NCI-H1092 treated with DMSO at 0.1 percent for 48 hours (cell line): ENCODE data around the gene CNTNAP3.
"Not testable (repeated sequence)": the region's sequence is repeated elsewhere in the genome, so short reads cannot be mapped to it uniquely, and the experiment has no call there.

Source experiments
- DNase-seq: peaks from one replicate; lab custom pipeline; 2025; lab: John Stamatoyannopoulos, UW

The CNTNAP3 gene

DNA sequence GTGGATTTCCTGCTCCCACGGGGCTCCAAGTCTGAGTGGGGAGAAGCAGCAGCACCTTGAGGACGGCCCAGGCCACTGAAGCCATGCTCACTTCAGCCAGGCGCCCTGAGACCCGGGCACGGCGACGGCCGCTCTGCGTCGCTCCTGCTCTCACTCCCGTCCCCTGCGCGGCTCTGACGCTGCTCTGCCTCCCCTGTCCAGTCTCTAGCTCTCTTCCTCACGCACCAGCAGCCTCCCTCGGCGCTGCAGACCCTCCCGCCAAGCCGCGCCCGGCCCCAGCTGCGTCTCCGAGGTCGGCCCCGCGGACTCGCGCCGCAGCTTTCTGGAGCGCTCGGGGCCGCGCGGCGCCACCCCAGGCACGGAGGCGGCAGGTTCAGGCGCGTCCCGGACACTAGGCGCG is at the start of gene CNTNAP3:
Gene CNTNAP3, minus strand, starts transcription at position 188 of the 400 bp plus-strand sequence. Its CDS starts 103 bp downstream, at position 85.
- not testable (repeated sequence) for DNase-seq

DNA sequence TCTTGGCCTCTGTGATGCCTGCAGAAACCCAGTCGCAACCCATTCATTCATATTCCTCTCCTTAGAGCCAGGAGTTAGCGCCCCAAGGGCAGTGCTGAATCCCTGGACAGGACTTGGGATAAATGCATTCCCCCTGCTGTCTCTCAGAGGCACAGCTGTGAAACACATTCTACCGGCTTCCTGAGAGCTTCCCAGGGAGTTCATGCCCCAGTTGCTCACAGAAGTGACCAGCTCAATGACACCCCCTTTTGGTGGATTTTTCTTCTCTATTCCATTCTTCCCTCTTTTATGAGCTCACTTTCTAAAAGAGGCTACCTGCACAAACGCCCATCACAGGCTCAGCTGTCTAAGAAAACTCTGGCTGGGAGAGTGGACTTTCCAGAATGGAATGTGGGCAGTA is 8.0 kb downstream of the CNTNAP3 start:
- not testable (repeated sequence) for DNase-seq

DNA sequence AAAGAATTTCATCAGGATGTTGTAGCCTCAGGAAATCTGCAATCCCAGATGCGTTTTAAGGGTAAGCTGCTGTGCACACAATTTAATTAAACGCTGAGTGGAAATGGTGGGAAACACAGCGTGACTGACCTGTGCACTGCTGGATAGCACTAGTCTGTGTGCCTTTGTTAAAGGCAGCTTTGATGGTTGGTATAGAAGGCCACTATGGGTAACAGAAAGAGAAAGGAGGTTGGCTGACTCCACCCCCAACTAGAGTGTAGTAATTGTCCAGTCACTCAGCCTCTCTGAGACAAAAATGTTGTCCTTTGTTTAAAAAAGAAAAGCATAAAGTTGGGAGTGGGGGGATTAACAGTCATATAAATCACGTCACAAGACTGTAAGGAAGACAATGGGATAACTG is 45.5 kb downstream of the CNTNAP3 start:
- not testable (repeated sequence) for DNase-seq

DNA sequence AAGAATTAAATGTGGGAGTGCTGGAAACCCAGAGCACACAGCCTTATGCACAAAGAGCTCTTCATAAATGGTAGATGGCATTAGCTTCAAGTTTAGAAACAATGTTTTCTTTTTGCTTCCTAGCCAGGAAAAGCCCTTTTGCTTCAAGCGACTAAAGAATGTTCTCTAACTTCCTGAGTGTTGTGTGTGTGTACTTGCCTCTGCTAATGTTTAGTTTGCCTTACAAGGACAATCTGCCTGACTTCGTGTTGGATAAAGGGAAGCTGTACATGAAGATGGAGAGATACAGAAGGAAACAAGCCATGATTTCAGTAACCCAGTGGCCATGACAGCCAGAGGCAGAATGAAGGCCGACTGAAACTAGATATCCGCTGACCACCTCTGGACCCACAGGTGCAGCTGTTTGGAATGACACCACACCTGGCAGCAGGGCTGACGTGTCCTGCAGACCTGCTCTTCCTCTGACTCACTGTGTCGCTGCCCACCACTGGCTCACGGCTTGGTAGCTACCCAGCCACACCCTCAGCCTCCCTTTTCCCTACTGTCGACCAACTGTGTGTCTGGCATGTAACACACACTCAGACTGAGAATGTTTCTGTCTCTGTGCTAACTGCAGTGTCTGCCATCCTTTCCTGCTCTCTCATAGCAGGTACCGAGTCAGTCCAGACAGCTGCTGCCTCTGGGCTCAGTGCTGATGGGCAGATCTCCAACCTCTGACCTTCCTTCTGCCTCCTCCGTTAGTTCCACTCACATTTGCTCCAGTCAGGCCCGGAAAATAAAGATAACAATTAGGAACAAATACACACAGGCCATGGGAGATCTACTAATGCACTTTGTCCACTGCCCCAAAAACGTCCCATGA is 55.6 kb downstream of the CNTNAP3 start:
- DNase-seq, result not testable (repeated sequence)

DNA sequence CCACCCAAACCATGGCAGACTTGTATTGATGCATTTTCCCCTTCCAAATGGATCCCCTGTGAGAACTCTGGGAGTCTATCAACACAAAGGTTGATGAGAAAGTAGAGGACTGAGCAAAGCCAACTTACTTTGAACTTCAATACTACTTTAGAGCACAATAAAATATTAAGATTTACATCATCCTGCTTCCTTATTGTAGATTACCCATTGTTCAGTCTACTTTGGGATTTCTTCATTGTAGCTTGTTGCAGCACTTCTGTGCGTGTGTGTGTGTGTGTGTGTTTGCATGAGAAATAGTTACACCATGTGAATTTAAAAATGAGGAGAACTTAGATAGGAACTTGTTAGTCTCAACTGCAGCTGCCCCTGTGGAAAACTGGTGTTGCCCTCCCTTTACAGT is 72.0 kb downstream of the CNTNAP3 start:
- DNase-seq, result not testable (repeated sequence)

DNA sequence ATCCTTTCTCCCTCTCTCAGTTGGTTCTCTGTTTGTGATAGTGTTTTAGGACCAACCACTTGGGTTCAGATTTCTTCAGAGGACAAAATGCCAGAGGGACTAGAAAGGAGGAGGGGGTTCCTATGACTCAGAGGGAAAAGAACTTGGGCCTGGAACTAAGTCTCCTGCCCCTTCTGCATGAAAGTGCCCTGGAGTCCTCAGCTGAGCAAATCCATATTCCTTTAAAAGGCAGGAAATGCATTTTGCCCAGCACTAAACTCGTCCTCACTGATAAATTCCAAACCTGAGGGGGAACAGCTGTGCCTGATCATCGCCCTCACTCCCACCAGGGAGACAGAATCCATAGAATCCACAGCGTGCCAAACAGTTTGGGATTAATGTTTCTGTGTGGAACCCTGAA is 78.2 kb downstream of the CNTNAP3 start:
- DNase-seq, result not testable (repeated sequence)

DNA sequence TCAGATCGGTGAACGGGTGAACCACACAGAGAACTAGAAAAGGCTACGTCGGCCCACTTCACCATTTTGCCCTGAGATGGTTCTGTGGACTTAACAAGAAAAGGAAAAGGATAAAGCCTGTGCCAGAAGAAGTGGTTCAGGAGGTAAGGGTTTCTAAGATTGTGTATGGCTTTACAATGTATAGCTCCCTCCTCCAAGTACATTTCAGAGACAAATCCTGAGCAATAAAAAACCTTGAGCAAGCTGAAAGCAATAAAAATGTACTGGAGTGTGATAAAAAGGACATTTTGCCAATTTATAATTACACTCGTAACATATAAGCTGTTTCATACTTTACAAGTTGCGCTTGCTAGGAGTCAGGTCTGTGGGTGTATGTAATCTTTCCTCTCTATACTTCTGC is 81.3 kb downstream of the CNTNAP3 start:
- not testable (repeated sequence) for DNase-seq

DNA sequence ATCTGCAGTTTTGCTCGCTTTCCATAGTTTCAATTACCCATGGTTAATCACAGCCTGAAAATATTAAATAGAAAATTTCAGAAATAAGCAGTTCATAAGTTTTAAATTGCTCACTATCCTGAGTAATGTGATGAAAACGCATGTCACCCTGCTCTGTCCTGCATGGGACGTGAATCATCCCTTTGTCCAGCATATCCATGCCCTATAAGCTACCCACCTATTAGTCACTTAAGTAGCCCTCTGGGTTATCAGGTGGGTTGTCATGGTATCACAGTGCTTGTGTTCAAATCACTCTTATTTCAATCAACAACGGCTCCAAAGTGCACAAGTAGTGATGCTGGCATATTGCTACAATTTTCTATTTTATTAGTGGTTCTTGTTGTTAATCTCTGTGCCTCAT is 82.1 kb downstream of the CNTNAP3 start:
- DNase-seq, result not testable (repeated sequence)

DNA sequence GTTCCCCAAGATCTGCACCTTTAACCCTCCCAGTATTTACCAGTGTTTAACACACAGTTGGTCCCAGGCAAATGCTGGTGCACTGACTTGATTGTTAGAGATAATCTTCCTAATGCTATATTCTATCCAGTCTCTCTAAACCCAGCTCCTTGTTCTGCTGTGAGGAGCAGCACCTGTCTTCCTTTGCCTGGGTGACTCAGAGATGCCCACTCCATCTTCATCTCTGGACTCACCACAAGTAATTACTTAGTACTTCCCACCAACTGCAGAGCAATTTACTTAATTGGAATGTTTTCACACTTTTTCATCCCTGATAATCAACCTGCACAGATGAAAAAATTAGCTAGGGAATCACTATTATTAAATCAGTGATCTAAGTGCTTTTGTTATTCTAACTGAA is 87.6 kb downstream of the CNTNAP3 start:
- not testable (repeated sequence) for DNase-seq

DNA sequence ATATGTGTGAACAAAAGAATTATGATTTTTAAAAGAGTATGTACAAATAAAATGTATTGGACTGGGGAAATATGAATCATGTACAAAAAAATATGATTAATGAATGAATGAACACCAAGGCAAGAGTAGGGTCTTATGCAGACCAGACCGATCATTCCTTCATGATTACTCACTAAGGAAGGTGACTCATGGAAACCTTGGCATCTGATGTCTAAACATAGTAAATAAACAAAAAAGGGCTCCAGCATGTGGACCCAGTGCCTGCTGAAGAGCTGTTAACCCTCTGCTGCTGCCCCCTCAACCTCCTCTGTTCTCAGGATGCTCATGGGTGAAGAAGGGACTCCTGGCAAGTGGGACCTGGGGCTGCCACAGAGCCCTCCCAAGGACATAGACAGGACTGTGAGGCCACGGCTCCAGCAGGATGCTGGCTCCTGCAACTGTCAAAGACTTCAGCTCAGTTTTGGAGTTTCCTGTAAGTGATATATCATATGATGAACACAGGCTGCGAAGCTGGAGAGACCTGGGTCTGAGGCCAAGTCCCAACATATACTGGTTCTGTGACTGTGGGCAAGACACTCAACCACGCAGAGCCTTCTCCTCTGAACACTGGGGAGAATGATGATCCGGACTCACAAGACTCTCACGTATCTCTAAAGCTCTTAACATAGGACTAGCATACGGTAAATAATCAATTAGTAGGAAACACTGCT is 89.8 kb downstream of the CNTNAP3 start:
- not testable (repeated sequence) for DNase-seq

DNA sequence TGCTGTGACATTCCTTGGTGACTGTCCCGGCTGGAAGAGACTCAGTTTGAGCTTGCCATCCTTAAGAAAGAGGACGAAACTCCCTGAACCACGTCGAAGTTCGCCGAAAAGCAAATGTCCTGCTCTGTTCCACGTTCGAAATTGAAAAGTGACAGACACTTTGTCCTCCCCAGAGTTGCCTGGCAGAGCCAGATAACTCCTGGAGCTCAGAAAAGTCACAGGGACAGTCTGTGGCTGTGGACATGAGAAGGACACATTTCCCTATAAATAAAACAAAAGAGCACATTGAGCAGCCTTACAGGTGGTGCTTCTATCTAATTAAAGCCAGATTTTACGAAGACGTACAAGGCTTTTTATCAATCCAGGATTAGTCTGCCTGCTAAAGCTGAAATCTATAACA is 116.6 kb downstream of the CNTNAP3 start:
- DNase-seq, result not testable (repeated sequence)

DNA sequence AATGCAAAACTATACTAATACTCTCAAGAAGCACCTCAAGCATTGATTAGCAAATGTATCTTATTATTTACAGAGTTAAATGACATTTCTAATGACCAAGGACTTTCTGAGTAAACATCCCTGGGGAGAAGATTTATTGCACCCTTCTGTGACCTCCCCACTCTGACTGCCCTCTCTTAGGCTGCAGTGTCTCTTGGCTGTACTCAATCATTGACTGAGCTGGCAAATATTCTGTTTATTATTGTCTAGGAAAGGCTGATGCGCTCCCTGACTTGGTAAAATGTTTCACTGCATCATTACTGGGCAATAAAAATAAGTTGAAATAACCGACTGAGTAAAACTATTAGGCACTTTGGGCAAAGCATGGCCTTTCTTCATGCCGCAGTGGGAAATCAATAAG is 130.3 kb downstream of the CNTNAP3 start:
- not testable (repeated sequence) for DNase-seq

DNA sequence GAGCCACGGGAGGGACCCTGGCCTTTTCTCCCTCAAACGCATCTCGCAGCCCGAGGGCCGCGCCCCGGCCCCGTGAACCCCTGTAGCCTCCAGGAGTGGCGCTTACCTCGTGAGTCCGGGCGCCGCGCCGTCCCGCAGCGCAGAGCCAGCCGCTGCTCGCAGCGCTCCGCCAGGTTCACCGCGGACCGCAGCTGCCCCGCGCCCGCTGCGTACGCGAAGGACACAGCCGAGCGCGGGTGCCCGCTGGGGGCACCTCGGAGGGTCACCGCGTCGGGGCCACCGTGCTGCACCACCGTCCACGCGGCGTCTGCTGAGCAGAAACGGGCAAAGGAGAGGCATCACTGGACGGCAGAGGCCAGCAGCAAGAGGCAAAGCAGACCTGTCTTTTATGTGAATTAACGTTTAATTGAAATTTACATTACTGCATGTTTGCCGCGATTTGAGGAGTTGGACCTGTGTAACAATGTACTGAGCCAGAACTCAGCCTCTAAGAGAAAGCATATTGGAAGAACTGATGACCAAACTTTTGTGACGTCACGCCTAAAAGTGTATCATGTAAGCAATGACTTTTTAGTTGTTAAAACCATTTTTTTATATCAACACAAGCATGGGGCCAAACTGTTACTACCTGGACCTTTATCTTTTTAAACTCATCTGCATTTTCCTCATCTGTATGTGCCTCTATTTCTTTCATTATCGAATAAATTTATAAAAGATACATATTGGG is 155.0 kb downstream of the CNTNAP3 start:
- not testable (repeated sequence) for DNase-seq

DNA sequence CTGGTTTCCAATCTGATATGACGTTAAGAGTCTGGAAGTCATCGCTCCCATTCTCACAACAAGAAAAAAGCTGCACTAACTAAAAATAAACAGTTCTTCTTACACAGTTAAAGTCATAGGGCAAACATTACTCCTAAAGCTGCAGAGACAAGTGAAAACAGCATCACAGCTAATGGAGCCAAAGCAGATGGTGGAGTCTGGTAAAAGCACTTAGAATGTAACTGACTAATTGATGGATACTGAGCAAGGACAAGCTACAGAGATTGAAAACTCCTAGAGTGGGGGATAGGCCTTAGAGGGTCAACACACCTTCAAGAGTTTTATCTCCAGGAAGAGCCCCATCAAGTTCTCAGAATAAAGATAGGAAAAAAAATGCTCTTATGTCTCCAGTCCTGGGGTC is 166.6 kb downstream of the CNTNAP3 start:
- not testable (repeated sequence) for DNase-seq

DNA sequence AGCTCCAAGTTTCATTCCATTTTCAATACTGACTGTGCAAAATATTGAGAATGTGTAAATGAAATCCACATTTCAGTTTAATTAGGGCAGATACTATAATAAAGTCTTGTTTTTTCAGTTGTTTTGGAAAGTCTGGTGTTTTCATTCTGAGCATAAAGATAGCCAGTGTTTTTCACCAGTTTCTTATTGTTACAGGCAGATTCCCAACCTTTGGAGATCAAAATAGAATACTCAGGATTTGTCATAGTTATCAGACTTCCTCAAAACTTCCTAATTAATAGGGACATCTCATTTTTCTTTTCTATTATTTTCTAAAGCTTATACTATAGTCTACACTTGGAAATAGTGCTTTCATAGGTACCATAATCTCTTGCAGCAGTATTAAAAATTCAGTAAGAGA is 176.2 kb downstream of the CNTNAP3 start:
- not testable (repeated sequence) for DNase-seq

DNA sequence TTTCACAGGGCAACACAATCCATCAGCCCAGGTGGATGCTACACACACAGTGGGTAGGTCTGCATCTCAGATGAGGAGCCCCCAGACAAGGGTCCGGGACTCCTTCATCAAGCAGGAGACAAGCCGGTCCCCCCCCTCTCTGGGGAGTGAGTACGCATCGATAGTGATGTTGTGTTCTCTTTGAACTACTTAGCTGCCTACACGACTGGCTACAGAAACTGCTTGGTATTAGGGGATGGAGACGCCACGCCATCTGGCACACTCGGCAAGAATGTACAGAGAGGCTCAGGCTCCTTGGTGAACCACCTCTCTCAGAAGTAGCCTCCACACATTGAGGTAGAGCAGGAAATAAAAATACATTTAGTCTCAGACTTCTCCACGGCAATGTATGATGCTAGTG is 179.8 kb downstream of the CNTNAP3 start:
- DNase-seq, result no peak

DNA sequence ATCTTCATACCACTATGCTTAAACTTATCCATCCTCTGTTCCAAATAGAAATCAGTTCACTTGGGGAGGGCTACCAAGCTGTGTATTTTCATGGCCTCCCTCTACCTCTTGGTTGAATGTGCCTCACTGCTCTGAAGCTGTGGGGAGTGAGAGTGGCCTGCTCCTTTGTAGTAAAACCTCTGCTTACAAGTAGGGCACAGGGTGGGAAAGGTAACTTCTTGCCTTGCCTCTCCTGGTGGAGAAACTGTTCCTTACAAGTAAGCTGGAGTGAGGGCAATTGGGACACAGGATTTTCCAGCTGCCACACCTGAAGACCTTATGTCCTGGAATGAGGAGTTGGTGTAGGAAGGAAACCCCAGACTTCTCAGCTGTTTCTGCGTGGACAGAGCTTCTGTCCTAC is 190.8 kb downstream of the CNTNAP3 start:
- not testable (repeated sequence) for DNase-seq

DNA sequence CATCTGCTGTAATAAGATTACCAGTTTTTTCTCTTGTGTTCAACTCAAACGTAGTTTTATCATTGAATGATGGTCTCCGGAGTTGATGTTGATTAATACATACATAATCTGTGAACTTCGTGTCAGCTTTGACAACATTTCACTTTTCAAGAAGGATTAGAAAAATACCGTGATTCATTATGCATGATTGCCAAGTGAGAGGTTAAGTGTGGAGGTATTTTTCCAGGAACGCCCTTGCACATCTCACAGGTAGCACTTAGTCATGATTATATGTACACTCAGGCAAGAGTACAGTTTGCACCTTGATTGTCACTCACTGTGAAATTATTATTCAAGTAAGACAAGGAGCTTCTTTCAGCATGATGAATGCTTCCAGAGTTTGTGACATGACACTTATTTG is 202.7 kb downstream of the CNTNAP3 start:
- DNase-seq, result not testable (repeated sequence)

DNA sequence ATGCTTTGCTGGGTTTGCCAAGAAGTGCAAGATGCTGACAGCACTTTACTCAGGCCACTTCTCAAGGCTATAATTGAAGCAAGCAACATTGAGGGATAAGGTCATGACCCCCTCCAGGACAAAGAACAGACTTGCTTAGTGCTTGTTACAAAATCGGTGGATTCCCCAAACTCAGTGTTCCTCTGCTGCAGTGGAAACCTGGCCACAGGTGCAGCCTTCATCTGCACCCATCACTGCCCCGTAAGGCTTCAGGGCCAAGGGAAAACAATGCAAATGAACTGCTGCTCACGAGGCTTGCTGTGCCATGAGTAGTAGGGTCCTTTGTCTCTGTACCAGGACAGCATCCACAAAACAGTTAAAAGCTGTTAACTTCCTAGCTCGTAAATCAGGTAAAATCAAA is 205.4 kb downstream of the CNTNAP3 start:
- not testable (repeated sequence) for DNase-seq

DNA sequence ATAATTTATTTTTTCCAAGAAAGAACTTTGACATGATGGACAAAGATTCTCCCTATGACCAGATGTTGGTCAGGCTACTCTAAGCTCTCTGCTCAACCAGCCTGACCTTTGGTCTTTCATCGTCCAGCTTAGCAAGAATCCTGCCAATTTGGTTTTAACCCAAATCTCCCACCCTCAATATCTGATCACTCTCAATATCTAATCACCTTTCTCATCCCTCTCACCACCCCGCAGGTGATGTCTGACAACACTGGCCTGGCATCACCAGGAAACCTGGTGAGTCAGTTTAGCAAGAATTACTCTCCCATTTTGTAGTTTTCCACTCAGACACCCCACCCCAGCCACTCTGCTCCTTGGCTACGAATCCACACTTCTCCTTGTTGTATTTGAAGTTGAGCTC is 207.9 kb downstream of the CNTNAP3 start:
- DNase-seq, result not testable (repeated sequence)

DNA sequence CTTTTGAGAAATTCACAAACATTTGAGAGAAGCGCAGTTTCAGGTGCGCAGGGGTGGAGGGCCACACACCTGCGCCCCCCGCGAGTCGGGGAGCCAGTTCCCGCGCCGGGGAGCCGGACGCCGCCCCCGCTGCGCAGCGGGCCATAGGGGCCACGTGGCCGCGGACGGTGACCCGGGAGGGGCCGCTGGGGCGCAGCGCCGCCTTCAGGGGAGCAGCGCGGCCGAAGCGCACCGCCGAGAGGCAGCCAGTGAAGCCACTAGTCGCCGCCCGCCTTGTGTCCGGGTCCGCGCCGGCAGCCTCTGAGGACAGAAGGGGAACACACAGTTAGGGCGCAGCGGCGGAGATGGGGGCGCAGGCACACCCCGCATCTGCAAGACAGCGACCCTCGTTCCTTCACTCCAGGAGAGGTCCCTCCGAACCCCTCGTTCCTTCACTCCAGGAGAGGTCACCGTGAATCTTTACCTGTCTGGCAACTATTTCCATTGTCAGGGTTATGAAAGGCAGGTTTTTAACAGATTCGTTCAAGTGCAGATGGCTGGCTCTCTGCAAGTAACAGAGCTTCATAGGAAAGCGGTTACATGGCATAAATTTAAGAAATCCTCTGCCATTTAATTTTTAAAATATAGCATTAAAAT is 209.2 kb downstream of the CNTNAP3 start:
- DNase-seq, result not testable (repeated sequence)

DNA sequence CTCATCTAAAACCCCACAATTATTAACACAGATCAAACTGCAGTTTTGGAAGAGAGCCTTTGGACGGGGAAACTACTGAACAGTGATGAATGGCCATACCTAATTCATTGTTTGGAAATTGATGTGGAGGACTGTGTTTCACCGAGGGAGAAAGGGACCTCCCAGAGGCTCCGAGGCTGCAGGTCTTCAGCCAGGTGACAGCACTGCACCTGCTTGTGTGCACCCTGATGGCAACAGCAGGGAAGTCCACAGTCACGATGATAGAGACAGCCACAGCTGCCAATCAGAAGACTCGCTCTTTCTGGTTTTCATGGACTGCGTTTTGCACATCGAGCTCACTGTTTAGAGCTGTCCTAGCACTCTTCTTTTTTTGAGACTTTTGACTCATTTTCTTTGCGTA is 214.4 kb downstream of the CNTNAP3 start:
- DNase-seq, result not testable (repeated sequence)
